ENCODE data around the gene ARAP2.

ARAP2 gene

GRCh38 chr4:36180206-36180605, 64.1 kb downstream of the ARAP2 start:
- DNase-seq (ENCODE audit: low spot score): no peak

DNA sequence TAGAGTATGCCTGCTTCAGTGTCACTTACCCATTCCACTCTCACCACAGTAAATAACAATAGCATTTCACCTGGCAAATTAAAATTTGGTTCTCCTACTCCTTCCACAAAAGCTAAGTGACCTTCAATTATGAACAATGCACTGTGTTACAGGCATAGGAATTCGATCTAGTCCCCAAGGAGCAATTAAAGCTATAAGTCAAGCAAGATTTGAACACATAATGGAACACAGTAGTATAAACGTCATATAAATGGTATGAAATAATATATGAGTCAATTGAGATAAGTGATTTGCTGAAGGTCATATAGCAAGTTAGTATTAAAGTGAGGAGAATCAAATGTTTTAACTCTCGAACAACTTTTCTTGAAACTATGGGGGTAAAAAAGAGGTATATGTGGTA, 65.8 kb downstream of the ARAP2 start:
- DNase-seq (ENCODE audit: low spot score): no peak

- DNase-seq (ENCODE audit: low spot score): no peak
These were observed 66.4 kb downstream of the ARAP2 start for GRCh38 chr4:36177946-36178345.

DNA sequence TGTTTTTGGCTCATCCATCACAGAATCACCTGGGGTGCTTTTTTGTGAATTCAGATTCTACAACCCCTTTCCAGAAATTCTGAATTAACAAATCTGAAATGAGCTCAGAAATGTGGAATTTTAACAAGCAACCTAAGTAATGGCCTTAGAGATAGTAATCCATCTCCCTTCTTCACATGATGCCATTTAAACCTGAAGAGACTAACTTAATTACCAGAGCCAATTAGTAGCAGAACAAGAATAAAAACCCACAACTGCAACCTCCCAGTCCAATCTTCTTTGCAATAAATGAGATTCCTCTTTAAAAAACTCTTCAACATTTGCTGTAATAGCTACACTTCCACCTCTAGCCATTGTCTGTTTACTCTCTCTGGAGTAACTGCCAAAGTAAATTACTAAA, 69.7 kb downstream of the ARAP2 start:
- DNase-seq (ENCODE audit: low spot score): no peak

- DNase-seq (ENCODE audit: low spot score): no peak
These were observed 70.4 kb downstream of the ARAP2 start for GRCh38 chr4:36173905-36174304.

- DNase-seq (ENCODE audit: low spot score): no peak
These were observed 71.7 kb downstream of the ARAP2 start for GRCh38 chr4:36172656-36173055.

GRCh38 chr4:36168127-36168878, 76.0 kb downstream of the ARAP2 start:
- DNase-seq (ENCODE audit: low spot score): no peak

- no peak for DNase-seq (ENCODE audit: low spot score)
These were observed 78.7 kb downstream of the ARAP2 start for GRCh38 chr4:36165631-36166005.

DNA sequence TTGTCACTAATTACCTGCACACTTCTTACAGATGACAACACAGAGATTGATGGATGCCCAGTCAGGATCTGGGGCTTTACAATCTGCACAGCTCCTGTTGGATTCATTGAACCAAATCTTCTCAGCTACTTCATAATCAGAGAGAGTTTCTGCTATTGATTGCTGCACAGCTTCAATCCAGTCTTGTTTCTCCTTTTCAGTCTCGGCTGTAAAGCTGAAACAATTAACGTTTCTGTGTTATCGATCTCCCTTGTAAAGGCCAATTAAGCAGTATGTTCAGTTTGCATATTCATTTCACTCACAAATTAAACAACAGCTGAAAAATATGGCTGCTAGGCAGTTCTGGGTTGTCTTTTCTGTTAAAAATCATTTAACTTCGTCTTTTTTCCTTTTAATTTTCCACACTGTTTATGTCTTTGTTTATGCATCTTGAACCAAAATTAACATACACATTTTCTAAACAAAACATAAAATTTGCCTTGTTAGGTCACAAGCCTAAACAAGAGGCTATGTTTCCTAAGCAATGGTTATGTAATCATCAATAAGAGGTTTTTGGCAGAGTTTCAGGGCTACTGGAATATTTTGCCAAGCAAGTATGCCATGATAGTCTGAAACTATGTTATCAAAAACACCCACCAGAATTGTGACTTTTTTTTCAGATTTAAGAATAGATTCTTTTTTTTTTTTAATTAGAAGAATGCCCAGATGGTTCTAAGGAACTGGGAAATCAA, 79.2 kb downstream of the ARAP2 start:
- no peak for DNase-seq (ENCODE audit: low spot score)

DNA sequence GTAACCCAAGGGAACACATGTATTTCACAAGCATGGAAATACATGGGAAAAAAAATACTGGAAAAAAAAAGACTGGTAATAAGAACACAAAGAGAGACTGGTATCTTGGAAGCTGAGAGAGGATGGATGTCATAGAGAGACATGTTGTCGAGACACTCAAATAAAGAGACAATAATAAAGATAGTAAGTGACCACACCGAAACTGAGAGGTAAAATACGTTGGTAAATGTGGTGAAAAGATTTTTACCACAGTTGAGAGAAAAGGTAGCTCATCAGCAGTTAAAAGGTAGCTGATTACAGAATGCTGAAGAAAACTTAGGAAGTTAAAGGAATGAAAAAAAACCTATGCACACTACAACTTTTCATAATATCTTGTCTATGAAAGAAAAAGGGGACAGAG, 81.1 kb downstream of the ARAP2 start:
- no peak for DNase-seq (ENCODE audit: low spot score)

GRCh38 chr4:36159208-36159607, 85.1 kb downstream of the ARAP2 start:
- DNase-seq (ENCODE audit: low spot score): no peak

GRCh38 chr4:36152735-36153134, 91.6 kb downstream of the ARAP2 start:
- no peak for DNase-seq (ENCODE audit: low spot score)

DNA sequence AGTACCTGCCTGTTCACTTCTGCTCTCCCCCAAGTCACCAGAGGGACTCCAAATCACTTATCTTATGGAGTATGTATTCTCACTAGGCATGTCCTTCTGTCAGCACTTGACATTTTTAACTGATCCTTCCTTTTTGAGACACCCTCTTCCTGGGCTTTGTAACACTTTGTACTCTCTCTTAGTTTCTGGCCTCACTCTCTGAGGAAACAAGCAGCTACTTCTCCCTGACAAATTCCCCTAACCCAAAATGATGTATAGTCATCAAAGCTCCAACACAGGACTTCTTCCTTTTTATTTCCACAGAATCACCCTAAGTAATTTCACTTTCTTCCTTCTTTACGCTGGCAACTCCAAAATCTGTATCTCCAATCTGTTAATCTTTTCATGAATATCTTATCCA, 101.8 kb downstream of the ARAP2 start:
- DNase-seq (ENCODE audit: low spot score): no peak

DNA sequence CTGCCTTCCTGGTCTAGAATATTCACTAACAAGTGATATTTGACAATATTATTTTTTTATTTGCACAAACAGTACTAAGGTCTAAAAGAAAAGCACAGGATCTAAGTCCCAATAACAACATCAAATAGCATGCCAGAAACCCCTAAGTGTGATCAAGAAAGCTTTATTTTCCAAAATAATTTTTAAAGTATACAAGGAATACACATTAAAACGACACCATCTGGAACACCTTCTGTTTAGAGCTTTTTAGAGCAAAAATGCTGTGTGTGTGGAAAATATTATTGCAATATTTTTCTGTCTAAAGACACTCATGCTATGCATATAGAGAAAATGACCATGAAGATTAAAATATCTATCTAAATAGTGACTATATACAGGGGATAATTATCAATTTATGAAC, 103.1 kb downstream of the ARAP2 start:
- no peak for DNase-seq (ENCODE audit: low spot score)

- no peak for DNase-seq (ENCODE audit: low spot score)
These were observed 103.9 kb downstream of the ARAP2 start for GRCh38 chr4:36140421-36140820.

DNA sequence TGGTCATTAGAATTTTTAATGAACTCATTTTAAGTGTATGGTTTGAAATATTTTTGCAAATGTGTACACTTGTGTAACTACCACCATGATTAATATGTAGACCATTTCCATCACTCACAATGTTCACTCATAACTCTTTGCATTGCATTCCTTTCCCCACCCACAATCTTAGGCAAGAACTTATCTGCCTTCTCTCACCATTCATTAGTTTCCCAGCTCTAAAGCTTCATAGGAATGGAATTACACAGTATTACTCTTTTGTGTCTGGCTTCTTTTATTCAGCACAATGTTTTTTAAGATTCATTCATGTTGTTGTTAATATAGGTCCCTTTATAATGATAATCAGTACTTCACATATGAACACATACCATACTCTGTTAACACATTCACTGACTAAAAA, 106.1 kb downstream of the ARAP2 start:
- no peak for DNase-seq (ENCODE audit: low spot score)

- DNase-seq (ENCODE audit: low spot score): no peak
These were observed 107.0 kb downstream of the ARAP2 start for GRCh38 chr4:36137336-36137735.

GRCh38 chr4:36133658-36134057, 110.7 kb downstream of the ARAP2 start:
- DNase-seq (ENCODE audit: low spot score): no peak

DNA sequence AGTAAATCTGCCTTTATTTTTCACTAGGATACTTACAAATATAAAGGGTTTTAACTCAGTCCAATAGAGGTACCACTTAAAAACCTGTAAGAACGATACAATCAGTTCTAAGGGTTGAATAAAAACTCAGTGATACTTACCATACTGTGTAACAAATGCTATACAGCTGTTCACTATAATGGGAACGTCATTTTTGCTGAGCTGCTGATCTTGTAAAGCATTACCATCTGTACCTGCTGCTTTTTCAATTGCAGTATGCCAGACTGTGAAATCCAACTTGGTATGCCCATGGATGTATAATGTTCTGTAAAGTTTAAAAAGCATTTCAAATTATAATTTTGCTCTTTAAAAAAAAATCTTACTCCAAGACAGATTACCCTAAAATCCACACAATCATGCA, 111.2 kb downstream of the ARAP2 start:
- no peak for DNase-seq (ENCODE audit: low spot score)

DNA sequence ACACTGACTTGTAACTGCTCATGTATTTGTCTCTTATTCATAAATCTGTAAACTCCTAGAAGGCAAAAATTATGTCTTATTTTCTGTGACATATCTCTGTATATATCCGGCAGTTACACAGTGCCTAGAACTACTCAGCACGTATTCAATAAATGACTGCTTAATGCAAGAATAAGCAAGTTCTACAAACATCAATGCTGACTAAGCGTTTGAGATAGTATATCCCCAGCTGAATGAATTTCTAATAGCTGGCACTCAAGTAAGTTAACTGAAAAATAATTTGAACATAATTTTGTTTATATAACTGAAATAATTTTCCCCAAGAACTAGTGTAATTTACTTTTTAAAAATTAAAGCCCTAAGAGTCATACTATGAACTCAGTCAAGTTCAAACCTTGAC, 113.7 kb downstream of the ARAP2 start:
- no peak for DNase-seq (ENCODE audit: low spot score)

DNA sequence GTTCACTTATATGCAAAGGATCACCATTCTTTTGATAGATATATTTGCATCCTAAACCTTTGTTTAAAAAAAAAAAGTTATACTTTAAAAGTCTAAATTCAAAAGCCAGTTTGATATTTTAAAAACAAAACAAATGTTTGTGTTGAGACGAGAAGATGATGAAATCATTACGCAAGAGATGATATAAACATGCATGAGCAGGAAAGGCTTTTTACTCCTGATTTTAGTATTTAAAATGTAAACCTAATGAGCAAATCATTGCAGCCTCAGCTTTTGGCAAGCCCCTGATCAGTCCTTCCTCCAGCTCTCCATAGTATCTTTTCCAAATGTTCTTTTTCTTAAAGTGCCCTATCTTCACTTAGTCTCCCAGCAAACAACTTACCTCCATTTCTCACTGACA, 115.6 kb downstream of the ARAP2 start:
- no peak for DNase-seq (ENCODE audit: low spot score)

DNA sequence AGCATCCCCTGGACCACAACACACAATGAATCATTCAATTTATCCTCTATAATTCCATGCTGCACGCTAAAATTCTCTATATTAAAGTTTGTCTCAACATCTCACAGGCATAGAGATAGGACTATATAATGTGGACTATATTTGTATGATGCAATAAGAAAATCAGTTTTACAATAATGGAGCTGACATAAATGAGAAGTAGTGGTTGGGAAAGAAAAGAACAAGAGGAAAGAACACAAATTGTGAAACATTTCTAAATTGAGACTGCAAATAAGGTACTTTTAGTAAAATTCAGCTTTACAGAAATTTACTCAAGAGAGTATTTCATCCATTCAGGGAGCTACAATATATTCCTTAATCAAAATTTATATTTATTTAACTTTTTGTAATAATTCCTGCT, 120.4 kb downstream of the ARAP2 start:
- no peak for DNase-seq (ENCODE audit: low spot score)

- DNase-seq (ENCODE audit: low spot score): no peak
These were observed 129.0 kb downstream of the ARAP2 start for GRCh38 chr4:36115312-36115711.

GRCh38 chr4:36111172-36111571, 133.1 kb downstream of the ARAP2 start:
- no peak for DNase-seq (ENCODE audit: low spot score)

Measured in AG08395 (cell line).